HepG2 (cell line): Measurements from ENCODE around the gene MORN1.

Experiments used
- FOXP1 ChIP-seq, 2 experiments: fragments of 450-650 bp in 1 of 2; IDR thresholded peaks; 2 replicates each; pipeline ENCODE4 v1.6.1; 2017 to 2018; ENCODE audit warnings: antibody characterized with exemption in 1 of 2
- NFE2L1 ChIP-seq: sonication (generic); formaldehyde crosslinking; IDR thresholded peaks from 2 replicates; pipeline ENCODE4 v1.4.0; 2020; ENCODE audit warnings: missing genetic modification reagents, mild to moderate bottlenecking, borderline replicate concordance
- POLR2AphosphoS5 ChIP-seq: IDR thresholded peaks from 2 replicates; pipeline ENCODE4 v1.6.1; 2012; ENCODE audit warnings: low read depth, low read length
- RFX5 ChIP-seq: IDR thresholded peaks from 2 replicates; pipeline ENCODE4 v1.6.1; 2011; ENCODE audit warnings: low read depth, low read length, improper control_type of control experiment
- SIN3A ChIP-seq: IDR thresholded peaks from 2 replicates; pipeline ENCODE4 v1.6.1; 2011; ENCODE audit warnings: low read depth, mild to moderate bottlenecking, control low read depth, low read length, borderline replicate concordance
- ZNF136 ChIP-seq: sonication (generic); formaldehyde crosslinking; IDR thresholded peaks from 2 replicates; pipeline ENCODE4 v1.8.1; 2022; ENCODE audit warnings: low read depth, mild to moderate bottlenecking, moderate library complexity, missing genetic modification reagents
- TF ChIP-seq, protein P1 (sequence below): sonication (generic); formaldehyde crosslinking; IDR thresholded peaks from 2 replicates; pipeline ENCODE4 v1.5.0; 2020; ENCODE audit warnings: missing genetic modification reagents, mild to moderate bottlenecking, borderline replicate concordance
- TF ChIP-seq, protein P2 (sequence below): sonication (generic); formaldehyde crosslinking; IDR thresholded peaks from 2 replicates; pipeline ENCODE4 v1.5.1; 2020; ENCODE audit warnings: mild to moderate bottlenecking, missing genetic modification reagents, moderate library complexity
- TF ChIP-seq, protein P3 (sequence below): sonication (generic); formaldehyde crosslinking; IDR thresholded peaks from 2 replicates; pipeline ENCODE4 v1.5.0; 2020; ENCODE audit warnings: mild to moderate bottlenecking, missing genetic modification reagents, moderate library complexity

DNA sequence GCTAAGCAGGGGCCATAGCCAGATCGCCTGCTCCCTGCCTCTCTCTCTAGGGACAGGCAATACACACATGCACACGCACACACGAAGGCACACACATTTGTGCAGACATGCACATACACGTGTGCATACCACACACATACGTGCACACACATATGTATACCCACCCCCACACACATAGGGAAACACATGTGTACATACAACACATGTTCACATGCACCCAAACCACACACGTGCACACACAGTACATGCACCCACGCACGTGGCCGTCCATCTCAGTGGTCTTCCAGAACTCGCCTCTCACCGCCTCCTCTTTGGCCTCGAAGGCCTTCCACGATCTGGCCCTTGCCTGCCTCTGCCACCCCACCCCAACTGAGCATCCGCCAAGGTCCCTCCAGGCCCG lies 46.3 kb upstream of the MORN1 start:
- TF ChIP-seq, protein P1, sequence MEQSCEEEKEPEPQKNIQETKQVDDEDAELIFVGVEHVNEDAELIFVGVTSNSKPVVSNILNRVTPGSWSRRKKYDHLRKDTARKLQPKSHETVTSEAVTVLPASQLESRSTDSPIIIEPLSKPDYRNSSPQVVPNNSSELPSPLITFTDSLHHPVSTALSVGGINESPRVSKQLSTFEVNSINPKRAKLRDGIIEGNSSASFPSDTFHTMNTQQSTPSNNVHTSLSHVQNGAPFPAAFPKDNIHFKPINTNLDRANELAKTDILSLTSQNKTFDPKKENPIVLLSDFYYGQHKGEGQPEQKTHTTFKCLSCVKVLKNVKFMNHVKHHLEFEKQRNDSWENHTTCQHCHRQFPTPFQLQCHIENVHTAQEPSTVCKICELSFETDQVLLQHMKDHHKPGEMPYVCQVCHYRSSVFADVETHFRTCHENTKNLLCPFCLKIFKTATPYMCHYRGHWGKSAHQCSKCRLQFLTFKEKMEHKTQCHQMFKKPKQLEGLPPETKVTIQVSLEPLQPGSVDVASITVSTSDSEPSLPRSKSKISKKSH (CRISPR knock-in tag): no peak
- no peak for TF ChIP-seq FOXP1 (IDR thresholded peaks at IDR 0.05)
- no peak for TF ChIP-seq FOXP1 (CRISPR knock-in tag; IDR thresholded peaks at IDR 0.05)
- TF ChIP-seq, protein P2, sequence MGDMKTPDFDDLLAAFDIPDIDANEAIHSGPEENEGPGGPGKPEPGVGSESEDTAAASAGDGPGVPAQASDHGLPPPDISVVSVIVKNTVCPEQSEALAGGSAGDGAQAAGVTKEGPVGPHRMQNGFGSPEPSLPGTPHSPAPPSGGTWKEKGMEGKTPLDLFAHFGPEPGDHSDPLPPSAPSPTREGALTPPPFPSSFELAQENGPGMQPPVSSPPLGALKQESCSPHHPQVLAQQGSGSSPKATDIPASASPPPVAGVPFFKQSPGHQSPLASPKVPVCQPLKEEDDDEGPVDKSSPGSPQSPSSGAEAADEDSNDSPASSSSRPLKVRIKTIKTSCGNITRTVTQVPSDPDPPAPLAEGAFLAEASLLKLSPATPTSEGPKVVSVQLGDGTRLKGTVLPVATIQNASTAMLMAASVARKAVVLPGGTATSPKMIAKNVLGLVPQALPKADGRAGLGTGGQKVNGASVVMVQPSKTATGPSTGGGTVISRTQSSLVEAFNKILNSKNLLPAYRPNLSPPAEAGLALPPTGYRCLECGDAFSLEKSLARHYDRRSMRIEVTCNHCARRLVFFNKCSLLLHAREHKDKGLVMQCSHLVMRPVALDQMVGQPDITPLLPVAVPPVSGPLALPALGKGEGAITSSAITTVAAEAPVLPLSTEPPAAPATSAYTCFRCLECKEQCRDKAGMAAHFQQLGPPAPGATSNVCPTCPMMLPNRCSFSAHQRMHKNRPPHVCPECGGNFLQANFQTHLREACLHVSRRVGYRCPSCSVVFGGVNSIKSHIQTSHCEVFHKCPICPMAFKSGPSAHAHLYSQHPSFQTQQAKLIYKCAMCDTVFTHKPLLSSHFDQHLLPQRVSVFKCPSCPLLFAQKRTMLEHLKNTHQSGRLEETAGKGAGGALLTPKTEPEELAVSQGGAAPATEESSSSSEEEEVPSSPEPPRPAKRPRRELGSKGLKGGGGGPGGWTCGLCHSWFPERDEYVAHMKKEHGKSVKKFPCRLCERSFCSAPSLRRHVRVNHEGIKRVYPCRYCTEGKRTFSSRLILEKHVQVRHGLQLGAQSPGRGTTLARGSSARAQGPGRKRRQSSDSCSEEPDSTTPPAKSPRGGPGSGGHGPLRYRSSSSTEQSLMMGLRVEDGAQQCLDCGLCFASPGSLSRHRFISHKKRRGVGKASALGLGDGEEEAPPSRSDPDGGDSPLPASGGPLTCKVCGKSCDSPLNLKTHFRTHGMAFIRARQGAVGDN: no peak
- TF ChIP-seq NFE2L1 (CRISPR knock-in tag): no peak
- no peak for TF ChIP-seq ZNF136 (CRISPR knock-in tag)
- no peak for TF ChIP-seq POLR2AphosphoS5
- TF ChIP-seq, protein P3, sequence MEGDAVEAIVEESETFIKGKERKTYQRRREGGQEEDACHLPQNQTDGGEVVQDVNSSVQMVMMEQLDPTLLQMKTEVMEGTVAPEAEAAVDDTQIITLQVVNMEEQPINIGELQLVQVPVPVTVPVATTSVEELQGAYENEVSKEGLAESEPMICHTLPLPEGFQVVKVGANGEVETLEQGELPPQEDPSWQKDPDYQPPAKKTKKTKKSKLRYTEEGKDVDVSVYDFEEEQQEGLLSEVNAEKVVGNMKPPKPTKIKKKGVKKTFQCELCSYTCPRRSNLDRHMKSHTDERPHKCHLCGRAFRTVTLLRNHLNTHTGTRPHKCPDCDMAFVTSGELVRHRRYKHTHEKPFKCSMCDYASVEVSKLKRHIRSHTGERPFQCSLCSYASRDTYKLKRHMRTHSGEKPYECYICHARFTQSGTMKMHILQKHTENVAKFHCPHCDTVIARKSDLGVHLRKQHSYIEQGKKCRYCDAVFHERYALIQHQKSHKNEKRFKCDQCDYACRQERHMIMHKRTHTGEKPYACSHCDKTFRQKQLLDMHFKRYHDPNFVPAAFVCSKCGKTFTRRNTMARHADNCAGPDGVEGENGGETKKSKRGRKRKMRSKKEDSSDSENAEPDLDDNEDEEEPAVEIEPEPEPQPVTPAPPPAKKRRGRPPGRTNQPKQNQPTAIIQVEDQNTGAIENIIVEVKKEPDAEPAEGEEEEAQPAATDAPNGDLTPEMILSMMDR: no peak
- TF ChIP-seq RFX5: no peak
- TF ChIP-seq SIN3A: no peak
